ENCODE results near the gene GOLGA8K. TPM values are rescaled to one million over a fixed set of nuclear protein-coding genes. Genes with fewer than 3 reads are reported as not detected.
"Not testable (repeated sequence)": the region's sequence is repeated elsewhere in the genome, so short reads cannot be mapped to it uniquely, and the experiment has no call there.

GOLGA8K gene
- polyA plus RNA-seq, 3 donors: 3.2 TPM; not detected in 2

GRCh38 chr15:32388050-32388648 lies 14.9 kb downstream of the GOLGA8K start:
- DNase-seq; intact Hi-C loops (cut with micrococcal nuclease); H4K20me1 ChIP-seq (ENCODE audit: insufficient read depth, low read length); H3K27me3 Mint-ChIP-seq (ENCODE audit: low read depth in 3 of 3); H3K27ac Mint-ChIP-seq; H3K36me3 Mint-ChIP-seq; H2AFZ ChIP-seq (ENCODE audit: insufficient read depth, low read depth, low read length, poor library complexity, severe bottlenecking); H3K4me3 Mint-ChIP-seq; H3K36me3 ChIP-seq (replicated peaks in 1 of 2; ENCODE audit: control insufficient read depth in 1 of 2, insufficient read depth in 2 of 2, low read length in 2 of 2); H3K9me3 Mint-ChIP-seq; H3K9ac ChIP-seq (ENCODE audit: insufficient read depth, low read length, poor library complexity, severe bottlenecking); H3K27me3 ChIP-seq (ENCODE audit: control insufficient read depth in 2 of 2, insufficient read depth in 2 of 2, low read length in 2 of 2); H3K27ac ChIP-seq (ENCODE audit: low read depth in 1 of 2, low read length in 2 of 2); H3K4me1 ChIP-seq (ENCODE audit: control insufficient read depth in 1 of 2, insufficient read depth in 2 of 2, low read length in 2 of 2); H3K4me3 ChIP-seq (replicated peaks in 1 of 3; ENCODE audit: low read depth in 2 of 3, low read length in 3 of 3); H3K79me2 ChIP-seq (ENCODE audit: insufficient read depth, low read length); H3K4me2 ChIP-seq (replicated peaks; ENCODE audit: extremely low read depth, low read length, poor library complexity, severe bottlenecking); H3K4me1 Mint-ChIP-seq; H3K9me3 ChIP-seq (replicated peaks in 1 of 2; ENCODE audit: control insufficient read depth in 1 of 2, insufficient read depth in 1 of 2, low read length in 2 of 2): not testable (repeated sequence)
- WGBS (ENCODE audit: insufficient coverage): no CpG with 5 or more reads among the region's 14 CpGs

- H3K4me2 ChIP-seq (replicated peaks; ENCODE audit: extremely low read depth, low read length, poor library complexity, severe bottlenecking); H3K27ac ChIP-seq (ENCODE audit: low read depth in 1 of 2, low read length in 2 of 2); H3K36me3 ChIP-seq (replicated peaks in 1 of 2; ENCODE audit: control insufficient read depth in 1 of 2, insufficient read depth in 2 of 2, low read length in 2 of 2); H3K9ac ChIP-seq (ENCODE audit: insufficient read depth, low read length, poor library complexity, severe bottlenecking); H3K36me3 Mint-ChIP-seq; H3K4me3 ChIP-seq (replicated peaks in 1 of 3; ENCODE audit: low read depth in 2 of 3, low read length in 3 of 3); H3K27me3 ChIP-seq (ENCODE audit: control insufficient read depth in 2 of 2, insufficient read depth in 2 of 2, low read length in 2 of 2); H3K9me3 ChIP-seq (replicated peaks in 1 of 2; ENCODE audit: control insufficient read depth in 1 of 2, insufficient read depth in 1 of 2, low read length in 2 of 2); H3K4me1 ChIP-seq (ENCODE audit: control insufficient read depth in 1 of 2, insufficient read depth in 2 of 2, low read length in 2 of 2); DNase-seq; H3K9me3 Mint-ChIP-seq; H3K4me1 Mint-ChIP-seq; H3K4me3 Mint-ChIP-seq; H3K27me3 Mint-ChIP-seq (ENCODE audit: low read depth in 3 of 3); H3K79me2 ChIP-seq (ENCODE audit: insufficient read depth, low read length); H2AFZ ChIP-seq (ENCODE audit: insufficient read depth, low read depth, low read length, poor library complexity, severe bottlenecking); intact Hi-C loops (cut with micrococcal nuclease); H3K27ac Mint-ChIP-seq; H4K20me1 ChIP-seq (ENCODE audit: insufficient read depth, low read length): not testable (repeated sequence)
- WGBS (ENCODE audit: insufficient coverage): no CpG with 5 or more reads among the region's 13 CpGs
Measured at GRCh38 chr15:32385823-32386495, 17.1 kb downstream of the GOLGA8K start.

GRCh38 chr15:32374185-32374584 lies 28.9 kb downstream of the GOLGA8K start:
- H3K4me2 ChIP-seq (replicated peaks; ENCODE audit: extremely low read depth, low read length, poor library complexity, severe bottlenecking); H3K4me1 Mint-ChIP-seq; H3K79me2 ChIP-seq (ENCODE audit: insufficient read depth, low read length); H3K9me3 Mint-ChIP-seq; intact Hi-C loops (cut with micrococcal nuclease); H3K27ac Mint-ChIP-seq; H4K20me1 ChIP-seq (ENCODE audit: insufficient read depth, low read length); H3K4me3 ChIP-seq (replicated peaks in 1 of 3; ENCODE audit: low read depth in 2 of 3, low read length in 3 of 3); H3K9me3 ChIP-seq (replicated peaks in 1 of 2; ENCODE audit: control insufficient read depth in 1 of 2, insufficient read depth in 1 of 2, low read length in 2 of 2); H3K36me3 Mint-ChIP-seq; H3K4me3 Mint-ChIP-seq; H3K27me3 ChIP-seq (ENCODE audit: control insufficient read depth in 2 of 2, insufficient read depth in 2 of 2, low read length in 2 of 2); H3K9ac ChIP-seq (ENCODE audit: insufficient read depth, low read length, poor library complexity, severe bottlenecking); H3K27ac ChIP-seq (ENCODE audit: low read depth in 1 of 2, low read length in 2 of 2); DNase-seq; H3K36me3 ChIP-seq (replicated peaks in 1 of 2; ENCODE audit: control insufficient read depth in 1 of 2, insufficient read depth in 2 of 2, low read length in 2 of 2); H3K4me1 ChIP-seq (ENCODE audit: control insufficient read depth in 1 of 2, insufficient read depth in 2 of 2, low read length in 2 of 2); H2AFZ ChIP-seq (ENCODE audit: insufficient read depth, low read depth, low read length, poor library complexity, severe bottlenecking); H3K27me3 Mint-ChIP-seq (ENCODE audit: low read depth in 3 of 3): not testable (repeated sequence)
- WGBS (ENCODE audit: insufficient coverage): no CpG with 5 or more reads among the region's 2 CpGs

- no CpG with 5 or more reads among the region's 6 CpGs for WGBS (ENCODE audit: insufficient coverage)
- H3K27me3 ChIP-seq (ENCODE audit: control insufficient read depth in 2 of 2, insufficient read depth in 2 of 2, low read length in 2 of 2); H3K4me3 ChIP-seq (replicated peaks in 1 of 3; ENCODE audit: low read depth in 2 of 3, low read length in 3 of 3); H3K27ac Mint-ChIP-seq; H3K4me3 Mint-ChIP-seq; H3K4me1 Mint-ChIP-seq; H3K36me3 Mint-ChIP-seq; H3K79me2 ChIP-seq (ENCODE audit: insufficient read depth, low read length); H3K4me2 ChIP-seq (replicated peaks; ENCODE audit: extremely low read depth, low read length, poor library complexity, severe bottlenecking); H4K20me1 ChIP-seq (ENCODE audit: insufficient read depth, low read length); intact Hi-C loops (cut with micrococcal nuclease); H3K36me3 ChIP-seq (replicated peaks in 1 of 2; ENCODE audit: control insufficient read depth in 1 of 2, insufficient read depth in 2 of 2, low read length in 2 of 2); H2AFZ ChIP-seq (ENCODE audit: insufficient read depth, low read depth, low read length, poor library complexity, severe bottlenecking); H3K4me1 ChIP-seq (ENCODE audit: control insufficient read depth in 1 of 2, insufficient read depth in 2 of 2, low read length in 2 of 2); DNase-seq; H3K27ac ChIP-seq (ENCODE audit: low read depth in 1 of 2, low read length in 2 of 2); H3K9ac ChIP-seq (ENCODE audit: insufficient read depth, low read length, poor library complexity, severe bottlenecking); H3K27me3 Mint-ChIP-seq (ENCODE audit: low read depth in 3 of 3); H3K9me3 ChIP-seq (replicated peaks in 1 of 2; ENCODE audit: control insufficient read depth in 1 of 2, insufficient read depth in 1 of 2, low read length in 2 of 2); H3K9me3 Mint-ChIP-seq: not testable (repeated sequence)
Measured at GRCh38 chr15:32373707-32374106, 29.4 kb downstream of the GOLGA8K start.

Data from CD14-positive monocyte (primary cell).